ENCODE data around the gene CHERP.
"Not testable (repeated sequence)": the region's sequence is repeated elsewhere in the genome, so short reads cannot be mapped to it uniquely, and the experiment has no call there.

CHERP gene

GRCh38 chr19:16575861-16576689 is 33.8 kb upstream of the CHERP start:
- no peak for DNase-seq

- no peak for DNase-seq
Observed at GRCh38 chr19:16575282-16575681, 33.0 kb upstream of the CHERP start.

DNA sequence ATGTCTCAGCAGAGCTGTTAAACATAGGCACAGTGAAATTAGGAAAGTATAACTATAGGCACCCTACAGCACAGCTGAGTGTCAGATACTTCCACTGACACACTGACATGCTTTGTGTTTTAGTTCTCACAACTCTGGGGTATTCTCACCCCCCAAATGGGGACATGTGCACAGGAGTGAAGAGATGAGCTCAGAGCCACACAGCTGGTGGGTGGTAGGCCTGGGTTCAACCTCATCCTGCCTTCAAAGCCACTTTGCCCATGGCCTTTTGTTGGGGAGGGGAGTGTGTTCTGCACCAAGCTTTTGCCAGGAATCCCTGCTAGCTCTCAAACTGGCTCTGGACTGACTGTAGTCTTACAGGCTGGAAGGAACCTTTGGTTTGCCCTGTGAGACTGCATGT is 31.7 kb upstream of the CHERP start:
- no peak for DNase-seq

GRCh38 chr19:16573296-16573695 is 31.1 kb upstream of the CHERP start:
- no peak for DNase-seq

DNA sequence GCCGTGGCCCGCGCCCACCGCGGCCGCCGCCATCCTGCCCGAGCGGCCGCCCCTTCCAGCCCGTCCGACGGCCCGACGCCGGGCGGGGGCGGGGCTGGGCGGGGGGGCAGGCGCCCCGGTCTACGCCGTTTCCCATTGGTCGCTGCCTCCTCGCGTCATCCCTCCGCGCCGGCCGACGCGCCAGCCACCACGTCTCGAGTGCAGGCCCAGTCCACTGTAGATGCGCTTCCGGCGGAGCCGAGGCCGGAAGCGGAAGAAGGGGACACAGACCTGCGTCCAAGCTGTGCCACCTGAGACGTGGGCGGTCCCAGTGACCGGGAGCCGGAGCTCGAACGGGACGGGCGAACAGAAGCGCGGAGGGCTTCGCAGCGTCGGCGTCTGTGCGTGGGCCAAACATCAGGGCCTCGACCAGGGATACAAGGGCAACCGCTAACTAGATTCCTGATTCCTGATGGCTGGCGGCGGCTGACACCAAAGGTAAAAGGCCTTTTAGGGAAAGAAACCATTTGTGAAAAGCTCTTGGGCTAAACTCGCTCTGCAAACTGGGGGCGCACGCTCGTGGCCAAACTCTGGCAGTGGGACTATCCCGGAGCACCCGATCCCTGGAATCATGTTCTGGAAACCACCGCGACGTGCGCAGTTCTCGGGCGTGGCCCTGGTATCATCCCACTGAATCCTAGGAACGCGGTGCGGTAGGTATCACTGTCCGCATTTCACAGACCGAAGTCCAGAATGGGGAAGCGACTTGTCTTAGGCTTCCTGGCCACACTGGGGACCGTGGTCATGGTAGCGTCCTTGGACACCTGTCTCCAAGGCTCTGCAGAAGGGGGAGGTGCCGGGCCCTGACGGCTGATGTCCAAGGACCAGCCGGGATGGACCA is 30.3 kb upstream of the CHERP start, which contains the start of gene SLC35E1:
TSS of gene SLC35E1 (minus strand) at position 84 of the 880 bp plus-strand sequence. CDS start at position 33, 51 bp downstream.
- DNase-seq: peak; percentile 92

DNA sequence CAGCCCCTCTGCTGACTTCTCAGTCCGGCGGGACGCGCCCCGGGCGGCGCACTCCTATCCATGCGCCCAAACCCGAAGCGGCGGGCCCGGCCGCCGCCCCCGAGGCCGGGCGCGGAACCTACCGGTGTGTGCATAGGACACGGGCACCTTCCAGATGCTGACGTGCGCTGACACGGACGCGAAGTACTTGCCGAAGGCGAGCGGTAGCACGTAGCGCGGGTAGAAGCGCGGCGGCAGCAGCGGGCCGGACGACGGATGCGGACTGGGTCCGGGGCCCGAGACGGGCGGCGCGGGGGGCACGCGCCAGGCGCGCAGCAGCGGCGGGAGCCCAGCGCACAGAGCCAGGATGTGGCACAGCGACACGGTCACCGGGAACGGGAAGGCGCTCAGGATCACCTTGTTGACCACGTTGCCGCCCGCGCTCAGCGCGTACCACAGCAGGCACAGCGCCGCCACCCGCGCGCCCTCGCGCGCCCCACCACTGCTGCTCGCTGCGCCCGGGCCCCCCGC is 29.6 kb upstream of the CHERP start:
- DNase-seq: no peak

DNA sequence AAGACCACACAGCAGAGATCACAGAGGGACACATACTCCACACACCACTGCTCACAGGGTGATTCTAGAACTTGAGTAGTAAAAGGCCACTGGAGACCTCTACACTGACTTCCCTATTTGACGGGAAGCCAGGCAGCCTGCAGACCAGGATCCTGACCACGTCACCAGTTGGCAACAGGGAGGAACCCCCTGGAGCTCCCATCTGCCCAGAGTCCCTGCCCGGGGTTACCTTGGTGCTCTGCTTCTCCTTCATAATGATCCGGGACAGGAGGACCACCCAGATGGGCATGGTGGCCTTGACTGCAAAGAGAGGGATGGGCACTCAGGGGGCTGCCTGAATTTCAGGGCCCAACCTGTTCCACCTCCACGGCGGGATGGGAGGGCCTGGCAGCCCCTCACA is 29.0 kb upstream of the CHERP start:
- no peak for DNase-seq

GRCh38 chr19:16569609-16570320 is 27.5 kb upstream of the CHERP start:
- DNase-seq: no peak

- DNase-seq: no peak
Observed at GRCh38 chr19:16566702-16567101, 24.5 kb upstream of the CHERP start.

GRCh38 chr19:16566161-16566560 is 23.9 kb upstream of the CHERP start:
- peak; percentile 64 for DNase-seq

DNA sequence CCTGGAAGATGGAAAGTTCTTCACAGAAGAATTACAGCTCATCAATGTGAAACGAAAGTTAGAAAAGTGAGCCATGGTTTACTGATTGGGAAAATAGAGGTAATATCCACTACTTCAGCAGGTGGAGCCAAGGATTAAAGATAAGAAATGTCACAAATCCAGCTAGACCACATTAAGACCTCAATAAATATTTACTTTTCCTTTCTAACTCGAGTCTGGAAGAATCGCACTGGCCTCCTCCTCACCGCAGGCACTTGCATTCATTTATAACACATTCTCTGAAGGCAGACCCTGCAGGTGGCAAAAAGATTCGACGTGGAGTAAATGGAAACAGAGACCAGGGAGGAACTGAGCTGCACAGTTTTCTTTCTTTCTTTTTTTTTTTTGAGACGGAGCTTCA is 22.6 kb upstream of the CHERP start:
- no peak for DNase-seq

- DNase-seq: no peak
Observed at GRCh38 chr19:16562608-16563025, 20.4 kb upstream of the CHERP start.

DNA sequence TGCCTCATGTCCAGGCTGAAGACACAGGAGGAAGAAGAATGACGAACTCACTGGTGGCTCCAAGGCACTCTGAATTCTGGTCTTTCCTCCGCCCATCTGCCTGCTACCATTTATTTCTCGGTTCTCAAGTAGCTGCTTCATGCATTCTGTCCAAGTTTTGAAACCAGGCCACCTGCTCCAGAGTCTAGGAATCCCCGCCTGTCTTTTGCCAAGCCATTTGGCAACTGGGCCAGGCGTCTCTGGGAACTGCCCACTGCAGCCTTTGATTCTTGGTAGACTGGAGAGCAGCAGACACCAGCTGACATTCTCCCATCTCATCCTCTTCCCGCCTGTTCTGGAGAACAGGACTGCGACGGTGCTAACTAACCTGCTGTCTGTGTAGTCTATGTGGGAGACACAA is 19.1 kb upstream of the CHERP start:
- DNase-seq: no peak

- no peak for DNase-seq
Observed at GRCh38 chr19:16559780-16560276, 17.6 kb upstream of the CHERP start.

GRCh38 chr19:16554776-16555175 is 12.5 kb upstream of the CHERP start:
- DNase-seq: no peak

DNA sequence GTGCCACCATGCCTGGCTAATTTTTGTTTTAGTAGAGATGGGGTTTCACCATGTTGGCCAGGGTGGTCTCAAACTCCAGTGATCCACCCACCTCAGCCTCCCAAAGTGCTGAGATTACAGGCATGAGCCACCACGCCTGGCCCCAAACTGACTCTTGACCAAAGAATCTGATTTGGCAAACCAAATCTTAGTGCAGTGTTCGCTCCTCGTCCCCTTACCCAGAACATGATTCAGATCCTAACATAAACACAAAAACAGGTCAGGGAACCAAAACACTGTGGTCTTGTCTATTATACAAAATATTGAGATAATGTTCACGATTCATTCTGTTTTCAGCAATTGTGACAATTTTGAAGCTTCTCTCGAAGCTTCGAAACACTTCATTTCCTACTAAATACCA is 9.7 kb upstream of the CHERP start:
- not testable (repeated sequence) for DNase-seq

DNA sequence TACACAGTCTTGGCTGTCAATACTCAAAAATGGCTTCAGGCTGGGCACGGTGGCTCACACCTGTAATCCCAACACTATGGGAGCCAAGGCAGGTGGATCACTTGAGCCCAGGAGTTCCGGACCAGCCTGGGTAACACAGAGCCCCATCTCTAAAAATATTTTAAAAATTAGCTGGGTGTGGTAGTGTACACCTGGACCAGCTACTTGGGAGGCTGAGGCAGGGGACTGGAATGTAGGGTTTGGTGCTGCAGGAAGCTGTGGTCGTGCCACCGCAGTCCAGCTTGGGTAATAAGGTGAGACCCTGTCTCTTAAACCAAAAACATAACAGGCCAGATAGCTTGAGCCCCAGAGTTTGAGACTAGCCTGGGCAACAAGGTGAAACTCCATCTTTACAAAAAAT is 6.7 kb upstream of the CHERP start:
- DNase-seq: no peak

DNA sequence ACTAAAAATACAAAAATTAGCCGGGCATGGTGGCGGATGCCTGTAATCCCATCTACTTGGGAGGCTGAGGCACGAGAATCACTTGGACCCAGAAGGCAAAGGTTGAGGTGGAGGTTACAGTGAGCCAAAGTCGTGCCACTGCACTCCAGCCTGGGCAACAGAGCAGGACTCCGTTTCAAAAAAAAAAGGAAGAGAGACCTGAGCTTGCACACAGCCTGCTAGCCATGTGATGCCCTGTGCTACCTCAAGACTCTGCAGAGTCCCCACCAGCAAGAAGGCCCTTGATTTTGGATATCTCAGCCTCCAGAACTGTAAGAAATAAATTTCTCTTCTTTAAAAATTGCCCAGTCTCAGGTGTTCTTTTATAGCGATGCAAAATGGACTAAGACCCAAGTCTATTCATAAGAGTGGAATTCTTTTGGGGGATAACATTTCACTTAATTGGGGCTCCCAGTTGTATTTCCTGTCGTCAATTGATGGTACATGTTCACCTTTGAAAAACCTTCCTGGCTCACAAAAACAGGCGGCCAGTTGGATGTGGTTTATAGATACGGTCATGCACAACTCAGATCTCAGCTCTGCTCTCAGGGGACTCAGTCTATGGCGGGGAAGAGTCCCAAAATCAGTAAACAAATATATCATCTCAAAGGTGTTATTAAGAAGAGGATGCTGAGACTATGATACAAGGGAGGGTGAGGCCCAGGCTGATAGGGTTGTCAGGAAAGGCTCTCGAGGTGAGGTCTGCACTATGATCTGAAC is 2.4 kb upstream of the CHERP start:
- DNase-seq: no peak

DNA sequence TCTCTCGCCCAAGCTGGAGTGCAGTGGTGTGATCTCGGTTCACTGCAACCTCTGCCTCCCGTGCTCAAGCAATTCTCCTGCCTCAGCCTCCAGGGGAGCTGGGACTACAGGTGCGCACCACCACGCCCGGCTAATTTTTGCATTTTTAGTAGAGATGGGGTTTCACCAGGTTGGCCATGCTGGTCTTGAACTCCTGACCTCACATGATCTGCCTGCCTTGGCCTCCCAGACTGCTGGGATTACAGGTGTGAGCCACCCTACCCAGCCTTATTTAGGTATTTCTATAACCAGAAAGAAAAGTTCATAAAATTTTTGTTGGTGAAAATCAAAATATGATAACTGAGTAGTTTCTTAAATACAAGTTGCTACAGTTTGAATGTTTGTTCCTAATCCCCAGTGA is 1.5 kb upstream of the CHERP start:
- not testable (repeated sequence) for DNase-seq

- DNase-seq: no peak
Observed at GRCh38 chr19:16542910-16543472, 754 bp upstream of the CHERP start.

- no peak for DNase-seq
Observed at GRCh38 chr19:16541526-16542044, 652 bp downstream of the CHERP start.

Measured in activated CD4-positive, CD25-positive, alpha-beta regulatory T cell treated with anti-CD3 and anti-CD28 coated beads, Interleukin-2, amount 50 U/mL, for 72 hours (primary cell).